Putamen (tissue), 1 donor: ENCODE data around the gene SLC4A1AP.
"Not testable (repeated sequence)": the region's sequence is repeated elsewhere in the genome, so short reads cannot be mapped to it uniquely, and the experiment has no call there.

Experiments used
- DNase-seq: peaks from one replicate; pipeline ENCODE4 v3.0.0-alpha.2; 2016; ENCODE audit warnings: low spot score

The SLC4A1AP gene

DNA sequence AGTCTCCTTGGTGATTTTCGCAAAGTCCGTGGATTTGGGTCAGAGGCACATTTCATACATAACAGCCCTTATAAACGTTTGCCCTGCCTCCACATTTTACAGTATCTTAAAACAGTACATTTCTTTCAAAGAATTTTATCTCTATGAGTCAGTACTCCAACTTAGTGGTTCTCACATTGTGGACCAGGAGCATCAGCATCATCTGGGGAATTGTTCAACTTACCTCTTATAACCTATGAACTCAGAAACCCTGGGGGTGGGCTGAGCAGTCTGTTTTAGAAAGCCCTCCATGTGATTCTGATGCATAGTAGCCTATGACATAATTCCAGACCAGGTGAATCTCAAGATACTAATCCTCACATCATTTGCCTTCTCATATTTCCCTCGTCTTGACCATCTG, 12.6 kb upstream of the SLC4A1AP start:
- no peak for DNase-seq

DNA sequence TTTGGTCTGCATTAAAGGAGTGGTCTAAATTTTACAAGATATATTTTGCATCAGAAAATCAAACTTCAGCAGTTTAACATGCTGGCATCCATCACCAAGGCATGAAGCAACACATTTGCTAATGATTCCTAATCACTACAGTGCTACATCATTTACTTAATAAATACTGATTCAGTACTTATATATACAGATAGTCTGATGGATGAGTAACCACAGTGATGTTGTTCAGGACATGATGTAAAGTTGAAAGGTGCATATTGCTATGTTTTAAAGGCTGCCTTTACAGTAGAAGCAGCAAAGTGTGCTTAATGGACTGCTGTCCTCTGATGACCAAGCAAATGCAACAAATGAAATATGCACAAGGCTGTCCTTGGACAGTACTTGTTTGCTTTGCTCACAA, 11.3 kb upstream of the SLC4A1AP start:
- no peak for DNase-seq

DNA sequence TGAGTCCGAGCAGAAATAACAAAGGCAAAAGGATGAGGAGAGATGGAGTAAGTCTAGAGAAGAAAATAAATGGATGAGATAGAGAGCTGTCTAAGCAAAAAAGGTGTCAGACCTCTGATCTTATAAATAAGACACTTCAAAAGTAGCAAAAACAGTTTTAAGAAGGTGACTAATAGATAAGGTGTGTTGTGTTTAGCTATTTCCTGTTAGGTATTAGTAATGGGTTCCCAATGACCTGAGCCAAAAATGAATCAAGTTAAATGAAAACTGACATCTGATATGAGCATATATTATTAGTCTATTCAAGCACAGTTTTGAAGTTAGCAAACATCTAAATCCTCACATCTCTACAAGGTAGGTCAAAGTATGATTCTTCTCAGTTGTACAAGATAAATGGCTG, 10.9 kb upstream of the SLC4A1AP start:
- no peak for DNase-seq

DNA sequence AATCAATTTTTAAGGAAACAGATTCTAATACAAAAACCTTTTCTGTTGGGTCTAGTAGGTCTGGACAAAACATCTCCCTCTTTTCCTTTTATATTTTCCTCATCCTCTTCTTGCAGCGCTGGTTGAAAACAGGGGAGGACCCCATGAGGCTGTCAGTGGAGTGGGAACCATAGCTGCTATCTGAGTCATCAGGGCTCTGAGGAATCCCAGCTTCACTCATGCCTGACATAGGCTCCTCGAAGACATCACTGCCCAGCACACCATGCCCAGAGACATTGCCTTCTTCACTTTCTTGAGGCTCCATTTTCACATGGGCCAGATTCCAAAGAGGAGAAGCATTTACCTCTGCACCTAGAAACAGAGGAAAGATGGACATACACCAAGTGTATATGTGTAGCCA, 10.3 kb upstream of the SLC4A1AP start:
- DNase-seq = no peak

DNA sequence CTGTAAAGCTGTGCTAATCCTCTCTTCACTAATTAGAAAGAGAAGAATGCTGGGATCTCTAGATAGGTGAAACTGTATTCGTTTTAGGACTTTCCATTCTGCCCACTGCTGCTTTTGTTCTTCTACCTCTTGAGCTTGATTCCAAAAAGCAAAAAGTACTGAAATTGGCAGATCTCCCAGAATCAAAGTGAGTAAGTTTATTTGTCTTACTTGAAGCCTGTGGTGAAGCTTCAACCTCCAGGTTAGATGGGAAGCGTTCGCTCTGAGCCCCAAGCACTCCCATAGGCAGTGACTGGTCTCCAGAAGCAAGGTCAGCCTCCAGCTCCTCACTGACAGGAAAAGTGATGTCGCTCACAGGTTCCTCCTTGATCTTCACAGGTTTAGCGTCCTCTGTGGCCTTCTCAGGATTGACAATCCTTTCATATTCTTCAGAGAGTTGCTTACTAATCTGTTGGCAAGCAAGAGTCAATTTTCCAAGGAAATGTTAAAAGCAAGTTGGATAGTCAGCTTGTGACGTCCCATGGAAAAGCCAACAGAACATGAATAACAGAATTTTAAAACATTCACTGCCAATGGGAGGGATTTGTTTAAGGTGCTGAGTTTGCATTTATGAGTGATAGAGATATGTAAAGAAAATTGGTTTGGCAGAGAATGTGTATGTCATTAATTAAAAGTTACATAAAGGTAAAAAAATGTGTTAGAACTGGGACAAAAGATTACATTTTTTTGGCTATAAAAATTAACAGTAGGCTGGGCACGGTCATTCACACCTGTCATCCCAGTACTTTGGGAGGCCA, 8.3 kb upstream of the SLC4A1AP start:
- DNase-seq = peak; percentile 13

DNA sequence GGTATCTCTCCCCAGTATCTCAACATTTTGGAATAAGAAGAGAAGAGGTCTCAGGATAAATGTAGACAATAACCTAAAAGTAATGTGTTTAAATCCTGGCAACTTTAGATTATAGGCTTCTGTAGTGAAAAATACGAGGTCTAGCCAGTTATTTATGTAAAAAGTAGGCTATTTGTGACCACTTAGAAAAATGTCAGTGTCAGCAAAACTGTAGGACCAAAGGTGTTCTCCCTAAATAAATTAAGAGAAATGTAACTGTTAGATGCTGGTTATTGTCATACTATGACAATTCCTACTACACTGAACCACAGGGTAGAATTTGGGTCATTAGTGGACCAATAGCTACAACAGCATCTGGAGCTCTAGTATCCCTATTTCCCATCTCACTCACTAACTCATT, 2.3 kb upstream of the SLC4A1AP start:
- no peak for DNase-seq

DNA sequence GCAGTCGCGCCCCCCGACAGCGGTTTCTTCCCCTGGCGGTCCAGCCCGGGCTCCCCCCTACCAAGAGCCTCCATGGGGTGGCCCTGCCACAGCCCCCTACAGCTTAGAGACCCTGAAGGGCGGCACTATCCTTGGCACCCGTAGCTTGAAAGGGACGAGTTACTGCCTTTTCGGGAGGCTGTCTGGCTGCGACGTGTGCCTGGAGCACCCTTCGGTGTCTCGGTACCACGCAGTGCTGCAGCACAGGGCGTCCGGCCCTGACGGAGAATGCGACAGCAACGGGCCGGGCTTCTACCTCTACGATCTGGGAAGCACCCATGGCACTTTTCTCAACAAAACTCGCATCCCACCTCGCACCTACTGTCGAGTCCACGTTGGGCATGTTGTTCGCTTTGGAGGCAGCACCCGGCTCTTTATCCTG, 475 bp downstream of the SLC4A1AP start:
- DNase-seq = no peak

DNA sequence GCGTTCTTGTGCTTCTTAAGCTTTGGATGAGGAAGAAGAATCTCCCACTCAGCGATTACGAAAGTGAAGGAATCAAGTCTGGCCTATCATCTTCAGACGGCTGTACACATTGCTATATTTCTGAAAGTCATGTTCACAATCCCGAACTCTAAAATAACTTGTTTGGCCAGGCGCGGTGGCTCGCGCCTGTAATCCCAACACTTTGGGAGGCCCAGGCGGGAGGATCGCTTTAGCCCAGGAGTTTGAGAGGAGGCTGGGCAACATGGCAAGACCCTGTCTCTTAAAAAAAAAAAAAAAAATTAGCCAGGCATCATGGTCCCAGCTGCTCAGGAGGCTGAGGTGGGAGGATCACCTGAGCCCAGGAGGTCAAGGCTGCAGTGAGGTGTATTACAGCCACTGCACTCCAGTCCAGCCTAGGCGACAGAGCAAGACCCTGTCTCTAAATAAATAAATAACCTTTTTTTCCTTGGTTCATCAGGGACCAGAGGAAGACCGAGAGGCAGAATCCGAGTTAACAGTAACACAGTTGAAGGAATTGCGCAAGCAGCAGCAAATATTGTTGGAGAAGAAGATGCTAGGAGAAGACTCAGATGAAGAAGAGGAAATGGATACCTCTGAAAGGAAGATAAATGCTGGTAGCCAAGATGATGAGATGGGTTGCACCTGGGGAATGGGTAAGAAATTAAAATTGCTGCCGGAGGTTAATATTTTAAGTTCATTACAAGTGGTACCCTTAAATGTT, 1.1 kb downstream of the SLC4A1AP start:
- DNase-seq = no peak

DNA sequence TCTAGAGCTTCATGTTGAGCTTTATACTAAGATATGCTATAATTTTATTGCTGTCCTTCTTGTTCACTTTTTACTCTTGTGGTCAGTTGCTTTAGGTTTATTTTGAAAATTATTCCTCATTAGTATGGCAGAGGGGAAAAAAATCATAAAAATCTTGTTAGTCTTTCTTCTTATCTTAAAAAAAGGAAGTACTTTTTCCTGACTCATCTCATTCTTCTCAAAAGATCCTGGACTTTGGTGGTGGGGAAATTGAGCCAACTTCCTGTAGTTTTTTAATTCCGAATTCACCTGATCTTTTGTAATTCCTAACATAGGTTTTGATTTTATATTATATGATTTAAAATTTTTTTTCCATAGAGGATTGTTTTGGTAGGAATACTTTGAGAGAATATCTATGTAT, 3.8 kb downstream of the SLC4A1AP start:
- DNase-seq = no peak

DNA sequence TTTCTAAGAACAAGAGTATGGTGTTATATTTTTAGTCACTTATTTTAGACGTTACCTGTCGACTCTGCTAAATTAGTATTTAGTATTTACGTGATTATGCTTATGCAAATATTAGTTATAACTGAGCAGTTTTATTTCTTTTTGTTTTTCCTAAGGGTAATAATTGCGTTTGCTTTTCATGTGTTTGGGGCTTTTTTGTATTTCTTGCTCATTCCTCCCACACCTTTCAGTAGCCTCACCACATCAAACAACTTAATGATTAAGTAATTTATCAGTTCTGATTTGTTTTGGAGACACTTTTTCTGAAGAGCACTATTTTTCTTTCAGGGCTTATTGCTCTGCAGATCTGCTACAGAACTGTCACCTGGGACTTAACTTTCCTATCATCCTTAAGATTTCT, 7.5 kb downstream of the SLC4A1AP start:
- no peak for DNase-seq

DNA sequence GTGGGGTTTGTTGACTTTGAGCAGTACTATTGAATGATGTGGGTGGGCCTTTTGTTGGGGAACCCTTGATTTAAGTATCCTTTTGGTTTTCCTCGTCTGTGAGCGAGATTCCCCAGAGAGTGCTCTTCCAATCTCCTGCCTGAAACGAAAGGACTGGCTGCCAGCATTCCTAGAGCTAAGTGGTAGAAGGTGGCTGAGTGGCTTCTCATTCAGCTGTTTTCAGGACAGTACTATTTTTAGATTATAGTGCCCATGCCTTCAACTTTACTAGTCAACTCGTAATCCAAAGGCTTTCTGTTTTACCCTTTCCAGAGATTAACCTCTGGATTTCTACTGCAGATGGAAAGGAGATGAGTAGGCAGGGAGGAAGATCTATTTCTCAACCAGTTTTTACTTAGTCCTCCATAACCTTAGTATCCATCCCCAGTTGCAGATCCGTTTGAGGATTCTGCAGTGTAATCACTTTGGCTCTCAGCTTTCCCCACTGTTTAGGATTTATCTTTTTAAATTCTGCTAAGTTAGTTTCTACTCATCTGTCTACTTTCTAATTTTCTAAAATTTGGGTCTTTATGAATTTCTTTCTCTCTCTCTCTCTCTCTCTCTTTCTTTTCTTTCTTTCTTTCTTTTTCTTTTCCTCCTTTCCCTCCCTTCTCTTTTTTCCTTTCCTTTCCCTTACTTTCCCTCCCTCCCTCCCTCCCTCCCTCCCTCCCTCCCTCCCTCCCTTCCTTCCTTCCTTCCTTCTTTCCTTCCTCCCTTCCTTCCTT, 9.2 kb downstream of the SLC4A1AP start:
- DNase-seq = no peak

DNA sequence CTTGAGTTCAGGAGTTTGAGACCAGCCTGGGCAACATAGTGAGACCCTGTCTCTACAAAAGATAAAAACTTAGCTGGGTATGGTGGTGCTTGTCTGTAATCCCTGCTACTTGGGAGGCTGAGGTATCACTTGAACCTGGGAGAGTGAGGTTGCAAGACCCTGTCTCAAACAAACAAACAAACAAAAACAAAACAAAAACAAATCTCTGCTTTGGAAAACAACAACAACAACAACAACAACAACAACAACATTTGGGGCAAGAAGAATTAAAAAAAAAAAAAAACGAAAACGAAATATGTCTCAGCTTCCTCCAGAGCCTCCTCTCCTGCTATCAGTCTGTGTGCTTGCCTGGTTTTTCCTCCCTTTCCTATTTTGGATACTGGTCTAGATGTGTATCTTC, 16.9 kb downstream of the SLC4A1AP start:
- DNase-seq = no peak

DNA sequence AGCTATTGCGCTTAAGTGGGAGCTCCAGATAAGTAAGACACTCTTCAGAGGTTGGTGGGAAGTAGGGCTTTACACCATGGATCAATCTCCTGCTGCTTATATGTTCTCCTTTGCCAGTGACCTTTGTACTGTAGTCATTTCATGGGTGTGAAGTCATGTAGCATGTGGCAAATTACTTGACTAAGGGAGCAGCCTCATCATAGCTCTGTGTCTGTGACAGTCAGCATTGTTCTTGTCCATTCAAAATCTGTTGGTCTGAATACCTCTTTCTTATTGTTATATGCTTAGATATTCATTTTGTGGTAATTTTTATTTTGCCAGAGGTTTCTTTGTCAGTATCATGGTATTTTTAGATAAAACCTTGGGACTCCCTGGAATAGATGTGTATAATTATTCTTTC, 18.2 kb downstream of the SLC4A1AP start:
- no peak for DNase-seq

DNA sequence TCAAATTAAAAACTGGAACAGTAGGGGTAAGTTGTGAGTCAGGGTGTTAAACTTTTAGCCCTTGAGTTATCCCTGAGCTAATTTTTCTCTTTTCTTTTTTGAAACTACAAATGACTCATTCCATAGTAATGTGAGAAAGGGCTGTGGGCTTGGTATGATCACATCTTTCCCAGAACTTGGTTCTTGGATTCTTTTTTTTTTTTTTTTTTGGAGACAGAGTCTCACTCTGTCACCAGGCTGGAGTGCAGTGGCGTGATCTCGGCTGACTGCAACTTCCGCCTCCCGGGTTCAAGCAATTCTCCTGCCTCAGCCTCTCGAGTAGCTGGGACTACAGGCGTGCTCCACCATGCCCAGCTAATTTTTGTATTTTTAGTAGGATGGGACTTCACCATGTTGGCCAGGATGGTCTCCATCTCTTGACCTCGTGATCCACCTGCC, 18.7 kb downstream of the SLC4A1AP start:
- peak; percentile 16 for DNase-seq

DNA sequence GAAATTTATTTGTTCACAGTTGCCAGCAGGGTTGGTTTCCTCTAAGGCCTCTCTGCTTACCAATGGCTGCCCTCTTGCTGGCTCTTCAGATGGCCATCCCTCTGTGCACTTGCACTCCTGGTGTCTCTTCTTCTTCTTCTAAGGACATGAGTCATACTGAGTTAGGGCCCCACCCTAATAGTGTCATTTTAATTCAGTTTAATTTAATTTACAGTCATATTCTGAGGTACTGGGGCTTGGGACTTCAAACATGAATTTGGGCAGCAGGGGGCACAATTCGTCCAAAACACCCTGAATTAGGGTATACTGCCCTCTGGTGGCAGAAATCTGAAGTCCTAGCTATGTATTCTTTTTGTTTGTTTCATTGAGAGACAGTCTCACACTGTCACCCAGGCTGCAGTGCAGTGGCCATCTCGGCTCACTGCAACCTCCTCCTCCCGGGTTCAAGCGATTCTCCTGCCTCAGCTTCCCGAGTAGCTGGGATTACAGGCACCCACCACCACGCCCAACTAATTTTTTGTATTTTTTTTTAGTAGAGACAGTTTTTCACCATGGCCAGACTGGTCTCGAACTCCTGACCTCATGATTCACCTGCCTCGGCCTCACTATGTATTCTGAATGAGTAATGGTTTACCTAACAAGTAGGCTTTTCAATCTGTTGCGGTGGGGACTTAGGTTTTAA, 19.8 kb downstream of the SLC4A1AP start:
- peak; percentile 75 for DNase-seq

DNA sequence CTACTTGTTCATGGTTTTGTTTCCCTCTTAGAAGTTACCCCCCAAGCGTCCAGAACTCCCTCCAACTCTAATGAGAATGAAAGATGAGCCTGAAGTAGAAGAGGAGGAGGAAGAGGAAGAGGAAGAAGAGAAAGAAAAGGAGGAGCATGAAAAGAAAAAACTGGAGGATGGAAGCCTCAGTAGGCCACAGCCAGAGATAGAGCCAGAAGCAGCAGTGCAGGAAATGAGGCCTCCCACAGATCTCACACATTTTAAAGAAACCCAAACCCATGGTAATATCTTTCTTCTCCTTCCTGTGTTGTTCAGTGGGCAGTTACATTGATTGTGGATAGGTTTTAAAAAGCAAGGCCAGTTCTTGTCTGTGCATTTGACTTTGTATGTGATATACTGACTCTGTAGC, 21.3 kb downstream of the SLC4A1AP start:
- not testable (repeated sequence) for DNase-seq

DNA sequence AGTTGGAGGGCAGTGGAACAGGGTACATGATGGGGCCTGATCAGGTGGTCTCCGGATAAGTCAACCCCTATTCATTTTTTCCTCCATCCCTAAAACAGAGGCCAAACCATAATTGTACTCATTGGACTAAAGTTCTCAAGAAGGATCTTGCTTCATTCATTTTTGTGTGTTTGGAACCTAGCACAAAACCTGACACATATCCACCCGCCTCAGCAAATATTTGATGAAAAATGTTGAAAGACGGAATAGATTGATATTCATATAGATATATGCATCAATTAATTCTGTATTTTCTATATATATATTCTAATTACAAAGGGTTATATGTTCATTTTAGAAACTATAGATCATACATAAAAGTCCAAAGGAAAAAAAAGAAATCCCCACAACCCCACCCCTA, 21.9 kb downstream of the SLC4A1AP start:
- no peak for DNase-seq

DNA sequence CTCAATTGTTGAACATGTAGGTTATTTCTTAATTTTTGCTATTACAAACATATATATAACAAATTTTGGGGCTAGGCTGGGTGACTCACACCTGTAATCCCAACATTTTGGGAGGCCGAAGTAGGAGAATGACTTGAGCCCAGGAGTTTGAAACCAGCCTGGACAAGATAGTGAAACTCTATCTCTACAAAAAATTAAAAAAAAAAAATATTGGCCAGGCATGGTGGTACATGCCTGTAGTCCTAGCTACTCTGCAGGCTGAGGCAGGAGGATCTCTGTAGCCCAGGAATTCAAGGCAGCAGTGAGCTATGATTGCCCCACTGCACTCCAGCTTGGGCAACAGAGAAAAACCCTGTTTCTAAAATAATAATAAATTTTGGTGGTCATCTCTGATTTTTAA, 23.5 kb downstream of the SLC4A1AP start:
- DNase-seq = no peak

DNA sequence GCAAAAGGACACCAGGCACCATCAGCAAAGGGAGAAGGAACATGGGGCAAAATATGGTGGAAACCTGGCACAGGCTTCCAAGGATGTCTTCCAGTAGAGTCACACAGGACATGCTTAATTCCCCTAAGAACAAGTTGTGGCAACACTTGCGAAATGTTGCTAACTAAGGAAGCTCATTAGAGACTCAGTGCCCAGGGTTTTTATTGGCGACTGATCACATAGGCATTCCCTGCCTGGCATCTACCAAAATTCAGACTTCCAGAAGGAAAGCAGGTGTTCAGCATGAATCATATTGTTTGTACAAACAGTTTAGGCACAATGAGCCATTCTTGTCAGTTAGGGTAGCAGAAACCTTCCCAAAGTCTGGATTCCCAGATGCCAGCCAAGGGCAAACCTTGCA, 25.7 kb downstream of the SLC4A1AP start:
- DNase-seq = no peak

DNA sequence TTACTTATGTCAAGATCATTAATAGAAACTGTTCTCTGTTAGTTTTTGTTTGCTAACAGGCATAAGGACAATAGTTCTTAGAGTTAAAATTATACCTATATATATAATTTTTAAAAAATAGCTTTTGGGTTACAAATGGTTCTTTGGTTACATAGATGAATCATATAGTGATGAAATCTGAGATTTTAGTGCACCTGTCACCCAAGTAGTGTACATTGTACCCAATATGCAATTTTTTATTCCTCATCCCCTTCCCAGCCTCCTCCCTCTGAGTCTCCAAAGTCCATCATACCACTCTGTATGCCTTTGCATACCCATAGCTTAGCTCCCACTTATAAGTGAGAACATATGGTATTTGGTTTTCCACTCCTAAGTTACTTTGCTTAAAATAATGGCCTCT, 26.4 kb downstream of the SLC4A1AP start:
- DNase-seq = no peak

DNA sequence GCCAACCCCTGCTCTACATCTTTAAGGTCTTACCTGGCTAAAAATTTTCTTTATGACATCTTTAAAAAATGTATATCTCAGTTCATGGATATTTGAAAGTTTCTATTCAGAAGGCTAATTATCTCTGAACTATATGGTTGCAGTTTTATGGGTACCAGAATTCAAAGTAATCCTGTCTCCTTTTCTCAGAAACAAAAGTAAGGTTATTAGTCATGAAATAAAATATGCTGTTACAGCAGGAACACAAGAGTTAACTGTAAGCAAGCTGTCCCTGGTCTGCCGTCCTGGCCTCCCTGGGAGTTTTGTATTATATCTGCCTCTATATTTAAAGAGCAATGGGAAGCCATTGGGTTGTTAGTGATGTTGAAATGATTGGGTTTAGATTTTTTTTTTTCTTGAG, 34.0 kb downstream of the SLC4A1AP start:
- no peak for DNase-seq

DNA sequence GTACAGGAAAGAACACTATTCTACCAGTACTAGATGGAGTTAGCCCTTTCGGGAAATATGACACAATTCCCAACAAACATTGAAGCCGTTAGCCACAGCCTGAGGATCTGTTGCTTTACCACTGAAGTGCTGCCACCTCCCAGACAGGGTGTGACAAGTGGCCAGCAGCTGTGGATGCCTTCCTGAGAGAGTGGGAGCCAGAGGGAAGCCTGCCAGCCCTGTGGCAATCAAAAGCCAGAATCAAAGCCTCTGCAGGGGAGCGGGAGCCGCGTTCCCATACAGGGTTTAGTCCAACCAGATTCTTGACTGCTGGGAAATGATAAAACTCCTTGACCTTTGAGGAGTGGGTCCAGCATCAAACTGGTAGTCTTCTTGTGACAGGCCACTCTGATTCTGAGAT, 38.0 kb downstream of the SLC4A1AP start:
- no peak for DNase-seq
